ENCODE data around the gene RPP25L.
"Not testable (repeated sequence)": the region's sequence is repeated elsewhere in the genome, so short reads cannot be mapped to it uniquely, and the experiment has no call there.

Gene RPP25L

GRCh38 chr9:34647651-34648050, 35.8 kb upstream of the RPP25L start:
- Mint-ChIP-seq H3K36me3 (ENCODE audit: insufficient read depth) (peaks cover 42% of the 10 kb centered on the region), H3K4me1 (ENCODE audit: low read depth in 2 of 2) (peaks cover 34 to 36% of the 10 kb centered on the region in 2 donors), H3K9me3 (no peaks in the 10 kb centered on the region), H3K27ac (peak overlapping the region; percentile 78 to 81), H3K27me3 (no peaks in the 10 kb centered on the region), H3K4me3 (peak overlapping the region; percentile 89 to 90)
- DNase-seq (no peak), ATAC-seq (replicated peaks) (no peak)

GRCh38 chr9:34647084-34647403, 35.1 kb upstream of the RPP25L start:
- no peaks in the 10 kb centered on the region for H3K9me3 Mint-ChIP-seq
- H3K27ac Mint-ChIP-seq = peak overlapping the region; percentile 78 to 81
- H3K4me1 Mint-ChIP-seq (ENCODE audit: low read depth in 2 of 2) = peaks cover 29 to 31% of the 10 kb centered on the region in 2 donors
- DNase-seq = no peak
- no peaks in the 10 kb centered on the region for H3K27me3 Mint-ChIP-seq
- no peak for ATAC-seq (replicated peaks)
- peak overlapping the region; percentile 89 to 90 for H3K4me3 Mint-ChIP-seq
- H3K36me3 Mint-ChIP-seq (ENCODE audit: insufficient read depth) = peaks cover 42% of the 10 kb centered on the region

GRCh38 chr9:34646211-34647083, 34.5 kb upstream of the RPP25L start, which contains the start of gene GALT:
TSS of gene GALT (plus strand) at chr9:34646675. CDS start at chr9:34646705, 30 bp downstream.
- peak within 1 kb of the TSS; percentile 78 to 81 for H3K27ac Mint-ChIP-seq
- ATAC-seq (replicated peaks) = peak; percentile 88
- H3K4me3 Mint-ChIP-seq = peak within 1 kb of the TSS; percentile 89 to 90
- no peaks in the 10 kb centered on the region for H3K9me3 Mint-ChIP-seq
- peaks cover 29 to 31% of the 10 kb centered on the region in 2 donors for H3K4me1 Mint-ChIP-seq (ENCODE audit: low read depth in 2 of 2)
- H3K27me3 Mint-ChIP-seq = no peaks in the 10 kb centered on the region
- DNase-seq = peak; percentile 95 to 97 (median 96)
- peaks cover 42% of the 10 kb centered on the region for H3K36me3 Mint-ChIP-seq (ENCODE audit: insufficient read depth)

DNA sequence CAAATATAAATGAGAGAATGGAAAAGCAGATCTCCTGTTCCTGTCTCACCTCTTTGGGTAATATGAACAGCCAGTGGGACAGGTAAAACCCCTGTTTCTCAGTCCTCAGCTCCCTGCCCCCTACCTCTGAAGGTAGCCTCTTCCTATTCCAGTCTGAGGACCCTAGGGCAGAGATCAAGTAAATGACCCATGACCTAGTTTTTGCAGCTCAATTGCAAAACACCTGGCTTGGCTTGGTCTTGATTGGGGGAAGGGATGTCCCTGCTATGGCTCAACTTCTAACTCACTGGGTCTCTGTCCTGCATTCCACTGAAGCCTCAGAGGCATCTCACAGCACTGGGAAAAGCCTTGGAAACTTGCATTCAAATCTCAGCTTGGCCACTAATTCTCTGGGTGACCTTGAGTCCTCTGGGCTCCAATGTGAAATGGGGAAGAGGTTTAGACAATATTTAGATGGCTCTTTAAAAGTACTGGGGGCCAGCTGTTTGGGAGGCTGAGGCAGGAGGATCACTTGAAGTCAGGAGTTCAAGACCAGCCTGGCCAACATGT, 32.9 kb upstream of the RPP25L start:
- H3K4me1 Mint-ChIP-seq (ENCODE audit: low read depth in 2 of 2) = peaks cover 29 to 31% of the 10 kb centered on the region in 2 donors
- ATAC-seq (replicated peaks) = no peak
- H3K9me3 Mint-ChIP-seq = no peaks in the 10 kb centered on the region
- no peak for DNase-seq
- no peak overlapping the region for H3K4me3 Mint-ChIP-seq
- peaks cover 31% of the 10 kb centered on the region for H3K36me3 Mint-ChIP-seq (ENCODE audit: insufficient read depth)
- no peaks in the 10 kb centered on the region for H3K27me3 Mint-ChIP-seq
- H3K27ac Mint-ChIP-seq = no peak overlapping the region

- Mint-ChIP-seq H3K4me3 (no peak overlapping the region), H3K27ac (peak overlapping the region in 1 of 2 donors; percentile 54), H3K27me3 (no peaks in the 10 kb centered on the region), H3K36me3 (ENCODE audit: insufficient read depth) (peaks cover 18% of the 10 kb centered on the region), H3K4me1 (ENCODE audit: low read depth in 2 of 2) (peaks cover 21 to 28% of the 10 kb centered on the region in 2 donors), H3K9me3 (no peaks in the 10 kb centered on the region)
- DNase-seq (no peak), ATAC-seq (replicated peaks) (no peak)
These were observed 30.8 kb upstream of the RPP25L start for GRCh38 chr9:34642679-34643078.

GRCh38 chr9:34639322-34639721, 27.4 kb upstream of the RPP25L start:
- H3K27ac Mint-ChIP-seq, H3K9me3 Mint-ChIP-seq: not testable (repeated sequence)

DNA sequence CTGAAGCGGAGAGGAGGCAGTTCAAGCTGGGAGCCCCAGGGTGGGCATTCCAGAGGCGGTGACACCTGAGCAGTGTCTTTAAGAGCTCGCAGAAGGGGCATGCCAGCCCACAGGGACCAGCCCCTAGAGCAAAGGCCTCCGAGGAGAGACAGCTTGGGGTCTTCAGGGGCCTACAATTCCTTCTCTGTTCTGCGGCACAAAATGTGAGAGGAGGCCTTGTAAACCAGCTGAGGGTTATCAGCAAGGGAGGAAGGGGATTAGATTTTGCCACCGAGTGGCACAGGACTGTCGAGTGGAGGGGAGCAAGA, 26.2 kb upstream of the RPP25L start:
- H3K36me3 Mint-ChIP-seq (ENCODE audit: insufficient read depth) = peaks cover 11% of the 10 kb centered on the region

More at GRCh38 chr9:34639322-34639721, 27.4 kb upstream of the RPP25L start:
- H3K4me3 Mint-ChIP-seq; H3K27me3 Mint-ChIP-seq; ATAC-seq (replicated peaks); DNase-seq: not testable (repeated sequence)
- peaks cover 11% of the 10 kb centered on the region for H3K36me3 Mint-ChIP-seq (ENCODE audit: insufficient read depth)
- peaks cover 21 to 28% of the 10 kb centered on the region in 2 donors for H3K4me1 Mint-ChIP-seq (ENCODE audit: low read depth in 2 of 2)

GRCh38 chr9:34637356-34638137, 25.6 kb upstream of the RPP25L start, which contains the start of gene SIGMAR1:
TSS of gene SIGMAR1 (minus strand) at chr9:34637787. CDS start at chr9:34637697, 90 bp downstream.
- Mint-ChIP-seq H3K36me3 (ENCODE audit: insufficient read depth) (peaks cover 11% of the 10 kb centered on the region), H3K9me3 (no peaks in the 10 kb centered on the region), H3K27ac (peak within 1 kb of the TSS; percentile 92 to 99), H3K4me1 (ENCODE audit: low read depth in 2 of 2) (peaks cover 26 to 28% of the 10 kb centered on the region in 2 donors), H3K27me3 (no peaks in the 10 kb centered on the region), H3K4me3 (peak within 1 kb of the TSS; percentile 89 to 91)
- DNase-seq = peak; percentile 93 to 96 (median 93)
- peak; percentile 93 for ATAC-seq (replicated peaks)

More for the DNA sequence above, 26.2 kb upstream of the RPP25L start:
- H3K27ac Mint-ChIP-seq = peak overlapping the region; percentile 92 to 99
- H3K9me3 Mint-ChIP-seq = no peaks in the 10 kb centered on the region
- H3K4me3 Mint-ChIP-seq = peak overlapping the region; percentile 89 to 91
- DNase-seq (no peak), ATAC-seq (replicated peaks) (no peak)
- no peaks in the 10 kb centered on the region for H3K27me3 Mint-ChIP-seq
- peaks cover 26 to 28% of the 10 kb centered on the region in 2 donors for H3K4me1 Mint-ChIP-seq (ENCODE audit: low read depth in 2 of 2)

DNA sequence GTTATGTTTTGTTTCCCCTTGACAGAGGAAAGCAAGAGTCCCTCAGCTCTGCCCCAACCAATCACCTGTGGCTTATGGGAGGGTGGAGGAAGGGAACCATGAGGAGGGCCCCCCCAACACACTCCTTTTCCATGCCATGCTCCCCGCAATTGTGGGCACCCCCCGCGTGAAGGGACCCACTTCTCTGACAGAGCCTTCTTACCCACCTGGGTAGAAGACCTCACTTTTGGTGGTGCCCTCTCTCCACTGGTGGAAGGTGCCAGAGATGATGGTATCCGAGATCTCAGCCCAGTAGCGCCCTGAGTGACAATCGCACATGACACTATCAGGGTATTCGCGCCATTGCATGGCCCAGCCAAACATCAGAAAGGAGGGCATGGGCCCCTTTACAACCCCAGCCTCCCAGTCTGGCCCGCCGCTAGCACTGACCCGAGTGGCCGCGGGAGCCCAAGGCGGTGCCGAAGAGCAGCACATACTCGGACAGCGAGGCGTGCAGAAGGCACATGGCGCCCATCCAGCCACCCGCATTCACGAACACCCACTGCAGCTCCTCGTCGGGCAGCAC, 25.0 kb upstream of the RPP25L start:
- H3K9me3 Mint-ChIP-seq = no peaks in the 10 kb centered on the region
- peak overlapping the region; percentile 89 to 91 for H3K4me3 Mint-ChIP-seq
- peaks cover 11% of the 10 kb centered on the region for H3K36me3 Mint-ChIP-seq (ENCODE audit: insufficient read depth)

GRCh38 chr9:34635556-34635955, 23.7 kb upstream of the RPP25L start:
- H3K27me3 Mint-ChIP-seq = peaks cover 3 to 5% of the 10 kb centered on the region in 2 donors
- H3K4me1 Mint-ChIP-seq (ENCODE audit: low read depth in 2 of 2) = peaks cover 26 to 30% of the 10 kb centered on the region in 2 donors
- H3K27ac Mint-ChIP-seq = peak overlapping the region in 1 of 2 donors; percentile 38
- ATAC-seq (replicated peaks) (no peak), DNase-seq (no peak)
- peaks cover 11% of the 10 kb centered on the region for H3K36me3 Mint-ChIP-seq (ENCODE audit: insufficient read depth)
- H3K9me3 Mint-ChIP-seq = no peaks in the 10 kb centered on the region
- peak overlapping the region; percentile 89 to 91 for H3K4me3 Mint-ChIP-seq

More for the DNA sequence above, 25.0 kb upstream of the RPP25L start:
- peaks cover 26 to 28% of the 10 kb centered on the region in 2 donors for H3K4me1 Mint-ChIP-seq (ENCODE audit: low read depth in 2 of 2)
- no peaks in the 10 kb centered on the region for H3K27me3 Mint-ChIP-seq
- peak; percentile 16 for ATAC-seq (replicated peaks)
- no peak for DNase-seq
- H3K27ac Mint-ChIP-seq = peak overlapping the region; percentile 92 to 99

GRCh38 chr9:34634551-34635248, 22.8 kb upstream of the RPP25L start:
- Mint-ChIP-seq H3K9me3 (no peaks in the 10 kb centered on the region), H3K27ac (peak overlapping the region in 1 of 2 donors; percentile 38), H3K36me3 (ENCODE audit: insufficient read depth) (peaks cover 11% of the 10 kb centered on the region), H3K27me3 (peaks cover 12 to 13% of the 10 kb centered on the region in 2 donors), H3K4me3 (peak overlapping the region in 1 of 2 donors; percentile 51), H3K4me1 (ENCODE audit: low read depth in 2 of 2) (peaks cover 26 to 37% of the 10 kb centered on the region in 2 donors)
- no peak for DNase-seq
- ATAC-seq (replicated peaks) = no peak

GRCh38 chr9:34633851-34634550, 22.1 kb upstream of the RPP25L start:
- ATAC-seq (replicated peaks) = peak; percentile 23
- Mint-ChIP-seq H3K4me1 (ENCODE audit: low read depth in 2 of 2) (peaks cover 33 to 41% of the 10 kb centered on the region in 2 donors), H3K27me3 (peaks cover 19 to 20% of the 10 kb centered on the region in 2 donors), H3K4me3 (no peak overlapping the region), H3K9me3 (no peaks in the 10 kb centered on the region), H3K36me3 (ENCODE audit: insufficient read depth) (peaks cover 14% of the 10 kb centered on the region), H3K27ac (peak overlapping the region in 1 of 2 donors; percentile 20)
- DNase-seq = peak; percentile 67 to 74 (median 72)

Data from effector memory CD8-positive, alpha-beta T cell (primary cell).